ENCODE measurements around the gene MTNR1B. TPM values are rescaled to one million over a fixed set of nuclear protein-coding genes. Genes with fewer than 3 reads are reported as not detected.

MTNR1B gene
- total and polyA plus RNA-seq, 2 experiments from 2014 or later = not detected

GRCh38 chr11:92946707-92947106 is 22.7 kb upstream of the MTNR1B start:
- no peaks in the 10 kb centered on the region for H3K4me1 ChIP-seq (ENCODE audit: insufficient read depth)
- H2AFZ ChIP-seq = no peak overlapping the region
- H3K9me2 ChIP-seq (ENCODE audit: insufficient read depth) = no peaks in the 10 kb centered on the region
- no peaks in the 10 kb centered on the region for H3K9me3 ChIP-seq (ENCODE audit: low read depth)
- H3K79me2 ChIP-seq (ENCODE audit: insufficient read depth) = no peaks in the 10 kb centered on the region
- no peak for DNase-seq
- WGBS, 2 experiments (ENCODE audit: low coverage in 1 of 2, low lambda C conversion rate in 2 of 2, missing lambda C conversion rate in 2 of 2) = 4 to 8% methylated on average over 3 of the region's 3 CpGs
- no peaks in the 10 kb centered on the region for H3K36me3 ChIP-seq (ENCODE audit: low read depth)
- peaks cover 4% of the 10 kb centered on the region; the same call in 1 of the 2 replicates for H3K27me3 ChIP-seq (replicated peaks; ENCODE audit: insufficient read depth)
- TF ChIP-seq EZH2 (IDR thresholded peaks at IDR 0.05; ENCODE audit: insufficient read depth, poor library complexity, severe bottlenecking) (no peak), EZH2phosphoT487 (IDR thresholded peaks at IDR 0.05; ENCODE audit: insufficient read depth, low read depth) (no peak)
- in situ Hi-C loops (cut with MboI) = loop anchor here (25.0 kb wide), 1 partner anchor 691 kb away; no protein-coding TSS in a partner anchor
- no peaks in the 10 kb centered on the region for H3F3A ChIP-seq (ENCODE audit: insufficient read depth)
- H3K9ac ChIP-seq = no peak overlapping the region
- H3K4me3 ChIP-seq = no peak overlapping the region
- H3K27ac ChIP-seq = no peak overlapping the region
- H4K20me1 ChIP-seq (ENCODE audit: insufficient read depth) = no peaks in the 10 kb centered on the region
- H3K4me2 ChIP-seq (ENCODE audit: unreplicated experiment) = no peak overlapping the region

- H3K4me1 ChIP-seq (ENCODE audit: insufficient read depth) = no peaks in the 10 kb centered on the region
- no peaks in the 10 kb centered on the region for H3K9me2 ChIP-seq (ENCODE audit: insufficient read depth)
- H3K27ac ChIP-seq = no peak overlapping the region
- no peak overlapping the region for H3K4me2 ChIP-seq (ENCODE audit: unreplicated experiment)
- no peak for DNase-seq
- H3K4me3 ChIP-seq = no peak overlapping the region
- H3K27me3 ChIP-seq (replicated peaks; ENCODE audit: insufficient read depth) = peaks cover 4% of the 10 kb centered on the region; the same call in 1 of the 2 replicates
- H3K9ac ChIP-seq = no peak overlapping the region
- in situ Hi-C loops (cut with MboI) = loop anchor here (25.0 kb wide), 1 partner anchor 689 kb away; no protein-coding TSS in a partner anchor
- no peaks in the 10 kb centered on the region for H3F3A ChIP-seq (ENCODE audit: insufficient read depth)
- H3K79me2 ChIP-seq (ENCODE audit: insufficient read depth) = no peaks in the 10 kb centered on the region
- no peaks in the 10 kb centered on the region for H4K20me1 ChIP-seq (ENCODE audit: insufficient read depth)
- TF ChIP-seq EZH2 (IDR thresholded peaks at IDR 0.05; ENCODE audit: insufficient read depth, poor library complexity, severe bottlenecking) = no peak
- TF ChIP-seq EZH2phosphoT487 (IDR thresholded peaks at IDR 0.05; ENCODE audit: insufficient read depth, low read depth) = no peak
- H3K36me3 ChIP-seq (ENCODE audit: low read depth) = no peaks in the 10 kb centered on the region
- H3K9me3 ChIP-seq (ENCODE audit: low read depth) = no peaks in the 10 kb centered on the region
- 39 to 44% methylated on average over 5 of the region's 5 CpGs for WGBS, 2 experiments (ENCODE audit: low coverage in 1 of 2, low lambda C conversion rate in 2 of 2, missing lambda C conversion rate in 2 of 2)
- no peak overlapping the region for H2AFZ ChIP-seq
Measured at GRCh38 chr11:92948116-92948515, 21.3 kb upstream of the MTNR1B start.

- Histone ChIP-seq H3K4me2 (ENCODE audit: unreplicated experiment) (no peak overlapping the region), H4K20me1 (ENCODE audit: insufficient read depth) (no peaks in the 10 kb centered on the region), H2AFZ (no peak overlapping the region), H3K79me2 (ENCODE audit: insufficient read depth) (no peaks in the 10 kb centered on the region), H3K4me3 (no peak overlapping the region), H3K36me3 (ENCODE audit: low read depth) (no peaks in the 10 kb centered on the region), H3K9ac (no peak overlapping the region), H3K9me2 (ENCODE audit: insufficient read depth) (no peaks in the 10 kb centered on the region), H3K27me3 (replicated peaks; ENCODE audit: insufficient read depth) (peaks cover 29% of the 10 kb centered on the region), H3F3A (ENCODE audit: insufficient read depth) (no peaks in the 10 kb centered on the region), H3K9me3 (ENCODE audit: low read depth) (no peaks in the 10 kb centered on the region), H3K27ac (no peak overlapping the region), H3K4me1 (ENCODE audit: insufficient read depth) (no peaks in the 10 kb centered on the region)
- in situ Hi-C loops (cut with MboI) = loop anchor here (5.0 kb wide), 1 partner anchor 258 kb away; no protein-coding TSS in a partner anchor
- DNase-seq = no peak
- 34 to 63% methylated on average over 5 of the region's 5 CpGs for WGBS, 2 experiments (ENCODE audit: low coverage in 1 of 2, low lambda C conversion rate in 2 of 2, missing lambda C conversion rate in 2 of 2)
- TF ChIP-seq EZH2 (IDR thresholded peaks at IDR 0.05; ENCODE audit: insufficient read depth, poor library complexity, severe bottlenecking) (no peak), EZH2phosphoT487 (IDR thresholded peaks at IDR 0.05; ENCODE audit: insufficient read depth, low read depth) (no peak)
Measured at GRCh38 chr11:92954003-92954402, 15.4 kb upstream of the MTNR1B start.

- Histone ChIP-seq H3K4me2 (ENCODE audit: unreplicated experiment) (no peak overlapping the region), H3K79me2 (ENCODE audit: insufficient read depth) (no peaks in the 10 kb centered on the region), H3K9me3 (ENCODE audit: low read depth) (no peaks in the 10 kb centered on the region), H3K36me3 (ENCODE audit: low read depth) (no peaks in the 10 kb centered on the region), H3K27ac (no peak overlapping the region), H3F3A (ENCODE audit: insufficient read depth) (no peaks in the 10 kb centered on the region), H4K20me1 (ENCODE audit: insufficient read depth) (no peaks in the 10 kb centered on the region), H2AFZ (no peak overlapping the region), H3K9ac (no peak overlapping the region), H3K9me2 (ENCODE audit: insufficient read depth) (no peaks in the 10 kb centered on the region), H3K4me1 (ENCODE audit: insufficient read depth) (no peaks in the 10 kb centered on the region), H3K27me3 (replicated peaks; ENCODE audit: insufficient read depth) (peaks cover 38% of the 10 kb centered on the region), H3K4me3 (no peak overlapping the region)
- no peak for TF ChIP-seq EZH2phosphoT487 (IDR thresholded peaks at IDR 0.05; ENCODE audit: insufficient read depth, low read depth)
- no peak for TF ChIP-seq EZH2 (IDR thresholded peaks at IDR 0.05; ENCODE audit: insufficient read depth, poor library complexity, severe bottlenecking)
- no peak for DNase-seq
- in situ Hi-C loops (cut with MboI) = no loop called here
Measured at GRCh38 chr11:92955860-92956259, 13.6 kb upstream of the MTNR1B start.

GRCh38 chr11:92960886-92961285 is 8.6 kb upstream of the MTNR1B start:
- no peaks in the 10 kb centered on the region for H3K36me3 ChIP-seq (ENCODE audit: low read depth)
- TF ChIP-seq EZH2 (IDR thresholded peaks at IDR 0.05; ENCODE audit: insufficient read depth, poor library complexity, severe bottlenecking) (no peak), EZH2phosphoT487 (IDR thresholded peaks at IDR 0.05; ENCODE audit: insufficient read depth, low read depth) (no peak)
- in situ Hi-C loops (cut with MboI) = no loop called here
- no peak for DNase-seq
- H3K4me3 ChIP-seq = no peak overlapping the region
- H3K27ac ChIP-seq = no peak overlapping the region
- no peaks in the 10 kb centered on the region for H3K4me1 ChIP-seq (ENCODE audit: insufficient read depth)
- H3F3A ChIP-seq (ENCODE audit: insufficient read depth) = no peaks in the 10 kb centered on the region
- no peak overlapping the region for H3K9ac ChIP-seq
- H3K79me2 ChIP-seq (ENCODE audit: insufficient read depth) = no peaks in the 10 kb centered on the region
- H3K4me2 ChIP-seq (ENCODE audit: unreplicated experiment) = no peak overlapping the region
- no peaks in the 10 kb centered on the region for H4K20me1 ChIP-seq (ENCODE audit: insufficient read depth)
- no peak overlapping the region for H2AFZ ChIP-seq
- WGBS, 2 experiments (ENCODE audit: low coverage in 1 of 2, low lambda C conversion rate in 2 of 2, missing lambda C conversion rate in 2 of 2) = 0 to 8% methylated on average over 1 of the region's 1 CpG
- H3K9me2 ChIP-seq (ENCODE audit: insufficient read depth) = no peaks in the 10 kb centered on the region
- H3K27me3 ChIP-seq (replicated peaks; ENCODE audit: insufficient read depth) = peaks cover 39% of the 10 kb centered on the region
- no peaks in the 10 kb centered on the region for H3K9me3 ChIP-seq (ENCODE audit: low read depth)
